NT2/D1 (cell line): ENCODE results near the gene IGFBP1.

Experiments
- YY1 ChIP-seq: IDR thresholded peaks from 2 replicates; pipeline ENCODE4 v1.6.1; 2011; ENCODE audit not compliant: insufficient read length, insufficient read depth
- ZNF274 ChIP-seq: IDR thresholded peaks from 2 replicates; pipeline ENCODE4 v1.6.1; 2011; ENCODE audit warnings: mild to moderate bottlenecking, low read depth, low read length

- TF ChIP-seq ZNF274 (no peak), YY1 (no peak)
Observed at GRCh38 chr7:45917658-45918057, 29.4 kb downstream of the IGFBP1 start.
